A673 (cell line): ENCODE data around the gene CDO1. TPM values are rescaled to one million over a fixed set of nuclear protein-coding genes. Genes with fewer than 3 reads are reported as not detected.
A peak's percentile ranks its signal among the peaks of the same experiment; 100 is the strongest.

Experiments
- BruUV-seq: library from RNA; stranded (reverse); fragments of 400-500 nt; replicated peaks from 2 replicates; lab custom pipeline; 2021; lab: Mats Ljungman, UMichigan
- CTCF ChIA-PET: fragments of 300-600 bp; sonication (Branson Sonifier 250); formaldehyde crosslinking; loops from one replicate; lab custom pipeline; 2022; ENCODE audit warnings: antibody characterized with exemption; lab: Charles Lee
- POLR2A ChIA-PET: fragments of 300-600 bp; sonication (Branson Sonifier 250); formaldehyde crosslinking; loops from one replicate; lab custom pipeline; 2022; ENCODE audit warnings: antibody characterized with exemption; ENCODE audit not compliant: low non-redundant PET; lab: Charles Lee
- DNase-seq: peaks from one replicate; pipeline ENCODE4 v3.0.0-alpha.2; 2015; ENCODE audit warnings: low spot score
- H3K27ac ChIP-seq: fragments of 200-600 bp; sonication (generic); 2 replicates; pipeline ENCODE4 v1.5.1; 2016; ENCODE audit warnings: mixed run types, low read depth, mild to moderate bottlenecking, mixed read lengths, antibody characterized with exemption, low read length; ENCODE audit not compliant: poor library complexity, severe bottlenecking
- H3K27me3 ChIP-seq: fragments of 200-600 bp; sonication (generic); replicated peaks from 2 replicates; pipeline ENCODE4 v1.6.1; 2017; ENCODE audit warnings: mixed run types, low read depth, mild to moderate bottlenecking, mixed read lengths, antibody characterized with exemption, low read length; ENCODE audit not compliant: insufficient read depth, poor library complexity
- H3K36me3 ChIP-seq: fragments of 200-600 bp; sonication (generic); 2 replicates; pipeline ENCODE4 v1.6.1; 2016; ENCODE audit warnings: mixed run types, mild to moderate bottlenecking, mixed read lengths, antibody characterized with exemption, low read length; ENCODE audit not compliant: insufficient read depth, poor library complexity, severe bottlenecking
- H3K4me1 ChIP-seq: fragments of 200-600 bp; sonication (generic); 2 replicates; pipeline ENCODE4 v1.6.1; 2017; ENCODE audit warnings: mixed run types, mild to moderate bottlenecking, mixed read lengths, antibody characterized with exemption, low read length; ENCODE audit not compliant: insufficient read depth, poor library complexity, severe bottlenecking
- H3K4me3 ChIP-seq: fragments of 200-600 bp; sonication (generic); 2 replicates; pipeline ENCODE4 v1.5.1; 2016; ENCODE audit warnings: low read depth, mixed run types, mild to moderate bottlenecking, mixed read lengths, low read length; ENCODE audit not compliant: poor library complexity, severe bottlenecking
- H3K9me3 ChIP-seq: fragments of 200-600 bp; sonication (generic); 2 replicates; pipeline ENCODE4 v1.6.1; 2016; ENCODE audit warnings: mixed run types, low read depth, mild to moderate bottlenecking, mixed read lengths, antibody characterized with exemption, low read length; ENCODE audit not compliant: poor library complexity, severe bottlenecking
- EZH2 ChIP-seq: fragments of 200-600 bp; sonication (generic); IDR thresholded peaks from 2 replicates; pipeline ENCODE4 v1.6.1; 2017; ENCODE audit warnings: borderline replicate concordance, low read depth, mild to moderate bottlenecking, mixed read lengths, antibody characterized with exemption, low read length; ENCODE audit not compliant: poor library complexity, severe bottlenecking
- intact Hi-C: fragments of 100-400 bp; cut with micrococcal nuclease; formaldehyde crosslinking; loops from one replicate; pipeline ENCODE4 v1.10.0; 2022; ENCODE audit not compliant: unreplicated experiment
- total RNA-seq: library from RNA; stranded (reverse); gene quantifications from 2 replicates; pipeline ENCODE4 v1.2.3, GENCODE V29; 2021
- TF ChIP-seq, protein P1 (sequence below): fragments of 300-800, 200-600 bp; sonication (generic); conservative IDR thresholded peaks from 2 replicates; pipeline ENCODE4 v1.5.1; 2017; ENCODE audit warnings: low read depth, mild to moderate bottlenecking, antibody characterized with exemption, low read length, moderate library complexity, mixed read lengths

CDO1 gene
- total RNA-seq, 1 experiment from 2014 or later = 1.5 TPM

DNA sequence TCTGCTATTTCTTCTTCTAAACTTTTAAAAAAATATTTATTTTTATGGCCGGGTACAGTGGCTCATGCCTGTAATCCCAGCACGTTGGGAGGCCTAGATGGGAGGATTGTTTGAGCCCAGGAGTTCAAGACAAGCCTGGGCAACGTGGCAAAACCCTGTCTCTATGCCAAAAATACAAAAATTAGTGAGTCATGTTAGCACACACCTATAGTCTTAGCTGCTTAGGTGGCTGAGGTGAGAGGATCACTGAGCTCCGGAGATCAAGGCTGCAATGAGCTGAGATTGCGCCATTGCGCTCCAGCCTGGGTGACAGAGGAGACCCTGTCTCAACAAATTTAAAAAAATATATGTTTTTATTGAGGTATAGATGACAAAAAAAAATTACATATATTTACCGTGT is 30.8 kb upstream of the CDO1 start:
- TF ChIP-seq EZH2 = no peak
- TF ChIP-seq, protein P1, sequence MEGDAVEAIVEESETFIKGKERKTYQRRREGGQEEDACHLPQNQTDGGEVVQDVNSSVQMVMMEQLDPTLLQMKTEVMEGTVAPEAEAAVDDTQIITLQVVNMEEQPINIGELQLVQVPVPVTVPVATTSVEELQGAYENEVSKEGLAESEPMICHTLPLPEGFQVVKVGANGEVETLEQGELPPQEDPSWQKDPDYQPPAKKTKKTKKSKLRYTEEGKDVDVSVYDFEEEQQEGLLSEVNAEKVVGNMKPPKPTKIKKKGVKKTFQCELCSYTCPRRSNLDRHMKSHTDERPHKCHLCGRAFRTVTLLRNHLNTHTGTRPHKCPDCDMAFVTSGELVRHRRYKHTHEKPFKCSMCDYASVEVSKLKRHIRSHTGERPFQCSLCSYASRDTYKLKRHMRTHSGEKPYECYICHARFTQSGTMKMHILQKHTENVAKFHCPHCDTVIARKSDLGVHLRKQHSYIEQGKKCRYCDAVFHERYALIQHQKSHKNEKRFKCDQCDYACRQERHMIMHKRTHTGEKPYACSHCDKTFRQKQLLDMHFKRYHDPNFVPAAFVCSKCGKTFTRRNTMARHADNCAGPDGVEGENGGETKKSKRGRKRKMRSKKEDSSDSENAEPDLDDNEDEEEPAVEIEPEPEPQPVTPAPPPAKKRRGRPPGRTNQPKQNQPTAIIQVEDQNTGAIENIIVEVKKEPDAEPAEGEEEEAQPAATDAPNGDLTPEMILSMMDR = no peak
- H3K36me3 ChIP-seq = no peaks in the 10 kb centered on the region
- ChIA-PET POLR2A (no interaction called here), CTCF (no interaction called here)
- no peak overlapping the region for H3K27ac ChIP-seq
- H3K4me3 ChIP-seq = no peak overlapping the region
- no peak for DNase-seq
- no peaks in the 10 kb centered on the region for H3K27me3 ChIP-seq
- intact Hi-C loops = no loop called here
- H3K9me3 ChIP-seq = no peaks in the 10 kb centered on the region
- BruUV-seq = no TSS peak
- H3K4me1 ChIP-seq = peaks cover 3% of the 10 kb centered on the region

DNA sequence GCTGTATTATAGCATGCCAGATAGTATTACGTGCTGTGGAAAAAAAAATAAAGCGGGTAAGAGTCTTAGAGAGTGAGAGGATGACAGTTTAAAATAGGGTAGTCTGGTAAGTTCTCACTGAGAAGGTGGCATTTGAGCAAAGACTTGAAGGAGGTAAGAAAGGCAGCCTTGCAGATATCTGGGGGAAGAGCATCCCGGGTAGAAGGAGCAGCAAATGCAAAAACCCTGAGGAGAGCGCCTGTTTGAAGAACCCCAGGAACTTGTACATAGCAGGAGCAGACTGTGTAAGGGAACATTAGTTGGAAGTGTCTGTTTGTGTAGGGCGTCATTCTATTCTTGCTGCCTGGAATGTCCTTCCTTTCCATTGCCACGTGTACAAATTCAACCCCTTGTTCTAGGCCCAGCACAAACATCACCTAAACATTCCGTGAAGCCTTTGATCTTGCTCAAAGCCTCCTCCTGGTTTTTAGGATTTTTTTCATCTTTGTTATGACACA is 27.9 kb upstream of the CDO1 start:
- no peaks in the 10 kb centered on the region for H3K27me3 ChIP-seq
- intact Hi-C loops = no loop called here
- peaks cover 15% of the 10 kb centered on the region for H3K4me1 ChIP-seq
- DNase-seq = no peak
- no peaks in the 10 kb centered on the region for H3K9me3 ChIP-seq
- POLR2A ChIA-PET = no interaction called here
- no peak overlapping the region for H3K27ac ChIP-seq
- CTCF ChIA-PET = no interaction called here
- H3K36me3 ChIP-seq = no peaks in the 10 kb centered on the region
- H3K4me3 ChIP-seq = no peak overlapping the region
- BruUV-seq = no TSS peak
- TF ChIP-seq, protein P1 = no peak
- TF ChIP-seq EZH2 = no peak

DNA sequence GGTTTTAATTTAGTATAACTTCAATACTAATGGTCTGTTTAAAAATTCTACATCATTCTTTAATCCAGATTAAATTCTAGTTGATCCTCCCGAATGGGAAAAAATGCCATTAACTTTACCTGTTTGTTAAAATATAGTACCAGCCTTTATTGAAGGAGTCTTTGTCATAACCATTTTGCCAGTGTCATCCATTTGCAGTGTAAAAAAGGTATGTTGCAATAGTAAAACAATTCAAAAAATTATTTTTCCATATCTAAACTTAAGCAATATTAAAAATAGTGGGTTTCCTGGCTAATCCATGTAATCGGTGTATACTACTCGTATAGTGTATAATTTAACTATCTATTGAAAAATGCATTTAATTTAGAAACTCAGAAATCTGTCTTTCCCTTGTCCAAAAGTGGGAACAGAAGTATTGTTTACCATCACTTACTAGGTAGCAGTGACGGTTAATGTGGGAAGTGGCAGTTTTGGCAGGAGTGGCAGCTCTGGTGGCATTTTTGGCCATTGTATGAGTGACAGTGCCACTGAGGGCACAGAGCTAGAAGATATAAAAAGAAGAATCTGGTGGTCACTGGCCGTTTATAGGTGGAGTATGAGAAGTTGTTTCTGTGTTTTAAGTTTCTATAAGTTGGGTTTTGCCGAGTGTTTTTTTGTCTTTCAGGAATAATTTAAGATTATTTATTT is 27.1 kb upstream of the CDO1 start:
- H3K4me1 ChIP-seq = peaks cover 20% of the 10 kb centered on the region
- H3K4me3 ChIP-seq = peak overlapping the region; percentile 80
- POLR2A ChIA-PET = no interaction called here
- no peaks in the 10 kb centered on the region for H3K27me3 ChIP-seq
- DNase-seq = no peak
- intact Hi-C loops = no loop called here
- no peak for TF ChIP-seq EZH2
- TF ChIP-seq, protein P1 = no peak
- CTCF ChIA-PET = no interaction called here
- H3K36me3 ChIP-seq = no peaks in the 10 kb centered on the region
- no peak overlapping the region for H3K27ac ChIP-seq
- no peaks in the 10 kb centered on the region for H3K9me3 ChIP-seq
- no TSS peak for BruUV-seq
